PC-3 (cell line): ENCODE data around the gene ASL. TPM values are rescaled to one million over a fixed set of nuclear protein-coding genes. Genes with fewer than 3 reads are reported as not detected.

ENCODE experiments used
- ATAC-seq: fragments of 200-7000 bp; cut with Tn5 transposase; 2 replicates; pipeline ENCODE4 v1.9.1; 2020; ENCODE audit warnings: mild to moderate bottlenecking, moderate library complexity
- BruUV-seq: library from RNA; stranded (reverse); fragments of 400-500 nt; replicated peaks from 2 replicates; lab custom pipeline; 2021; lab: Mats Ljungman, UMichigan
- CTCF ChIA-PET: fragments of 300-600 bp; sonication (Branson Sonifier 250); formaldehyde crosslinking; loops from one replicate; lab custom pipeline; 2022; ENCODE audit warnings: antibody characterized with exemption; lab: Charles Lee
- POLR2A ChIA-PET: fragments of 300-600 bp; sonication (Branson Sonifier 250); formaldehyde crosslinking; loops from one replicate; lab custom pipeline; 2022; ENCODE audit warnings: antibody characterized with exemption; ENCODE audit not compliant: unreplicated experiment; lab: Charles Lee
- DNase-seq: peaks from one replicate; pipeline ENCODE4 v3.0.0-alpha.2; 2015
- H2AFZ ChIP-seq: fragments of 300-600 bp; sonication (generic); 2 replicates; pipeline ENCODE4 v1.6.0; 2016; ENCODE audit warnings: antibody characterized with exemption, low read length
- H3F3A ChIP-seq: fragments of 300-600 bp; sonication (generic); one replicate; pipeline ENCODE4 v1.6.0; 2017; ENCODE audit warnings: antibody characterized with exemption, low read length, control low read depth, mild to moderate bottlenecking; ENCODE audit not compliant: unreplicated experiment
- H3K27ac ChIP-seq: fragments of 300-600 bp; sonication (generic); 2 replicates; pipeline ENCODE4 v1.5.1; 2016; ENCODE audit warnings: mild to moderate bottlenecking, low read length
- H3K27me3 ChIP-seq: fragments of 300-600 bp; sonication (generic); 2 replicates; pipeline ENCODE4 v1.6.1; 2016; ENCODE audit warnings: low read length, mixed read lengths
- H3K36me3 ChIP-seq: fragments of 300-600 bp; sonication (generic); 2 replicates; pipeline ENCODE4 v1.6.1; 2016; ENCODE audit warnings: low read depth, mixed run types, low read length, mixed read lengths
- H3K4me1 ChIP-seq: fragments of 300-600 bp; sonication (generic); 2 replicates; pipeline ENCODE4 v1.5.1; 2016; ENCODE audit warnings: low read length; ENCODE audit not compliant: insufficient read depth
- H3K4me2 ChIP-seq: fragments of 300-600 bp; sonication (generic); 2 replicates; pipeline ENCODE4 v1.6.0; 2016; ENCODE audit warnings: low read length
- H3K4me3 ChIP-seq: fragments of 300-600 bp; sonication (generic); 2 replicates; pipeline ENCODE4 v1.5.1; 2016; ENCODE audit warnings: mild to moderate bottlenecking, low read length, mixed read lengths
- H3K79me2 ChIP-seq: fragments of 300-600 bp; sonication (generic); 2 replicates; pipeline ENCODE4 v1.6.1; 2017; ENCODE audit warnings: low read length, mixed read lengths
- H3K9ac ChIP-seq: fragments of 300-600 bp; sonication (generic); 2 replicates; pipeline ENCODE4 v1.6.0; 2016; ENCODE audit warnings: mild to moderate bottlenecking, low read length
- H3K9me2 ChIP-seq: fragments of 300-600 bp; sonication (generic); replicated peaks from 2 replicates; pipeline ENCODE4 v1.6.1; 2016; ENCODE audit warnings: mixed run types, low read length, mixed read lengths
- H3K9me3 ChIP-seq: fragments of 300-600 bp; sonication (generic); 2 replicates; pipeline ENCODE4 v1.6.1; 2016; ENCODE audit warnings: low read length, mixed read lengths
- H4K20me1 ChIP-seq: fragments of 300-600 bp; sonication (generic); 2 replicates; pipeline ENCODE4 v1.6.1; 2016; ENCODE audit warnings: low read length, mixed read lengths
- EZH2 ChIP-seq: fragments of 300-600 bp; sonication (generic); IDR thresholded peaks from one replicate; pipeline ENCODE4 v1.6.1; 2017; ENCODE audit warnings: antibody characterized with exemption, mild to moderate bottlenecking, low read length; ENCODE audit not compliant: unreplicated experiment
- EZH2phosphoT487 ChIP-seq: fragments of 300-600 bp; sonication (generic); IDR thresholded peaks from 2 replicates; pipeline ENCODE4 v1.6.1; 2018; ENCODE audit warnings: mild to moderate bottlenecking, antibody characterized with exemption, low read length, borderline replicate concordance
- intact Hi-C: fragments of 100-400 bp; cut with micrococcal nuclease; formaldehyde crosslinking; loops from 2 replicates; pipeline ENCODE4 v1.9.0; 2023
- total RNA-seq: library from RNA; depleted of rRNA; stranded (reverse); fragments of >200 nt; gene quantifications from 2 replicates; pipeline ENCODE4 v1.2.3, GENCODE V29; 2014
- TF ChIP-seq, protein P1 (sequence below): fragments of 300-600 bp; sonication (generic); conservative IDR thresholded peaks from 2 replicates; pipeline ENCODE4 v1.5.1; 2017; ENCODE audit warnings: antibody characterized with exemption, low read depth, mild to moderate bottlenecking, low read length

The ASL gene
- total RNA-seq, 1 experiment from 2014 or later: 55.9 TPM

DNA sequence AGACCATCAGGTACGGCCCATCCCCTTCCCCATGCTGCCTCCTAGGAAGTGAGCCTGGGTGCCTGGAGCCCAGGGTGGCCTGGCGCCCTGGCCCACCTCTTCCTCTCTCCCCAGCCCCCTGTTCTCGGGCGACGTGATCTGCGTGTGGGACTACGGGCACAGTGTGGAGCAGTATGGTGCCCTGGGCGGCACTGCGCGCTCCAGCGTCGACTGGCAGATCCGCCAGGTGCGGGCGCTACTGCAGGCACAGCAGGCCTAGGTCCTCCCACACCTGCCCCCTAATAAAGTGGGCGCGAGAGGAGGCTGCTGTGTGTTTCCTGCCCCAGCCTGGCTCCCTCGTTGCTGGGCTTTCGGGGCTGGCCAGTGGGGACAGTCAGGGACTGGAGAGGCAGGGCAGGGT, 17.0 kb downstream of the ASL start:
- no peaks in the 10 kb centered on the region for H3F3A ChIP-seq
- no peaks in the 10 kb centered on the region for H3K36me3 ChIP-seq
- ChIA-PET POLR2A (no interaction called here), CTCF (no interaction called here)
- H3K4me1 ChIP-seq: no peaks in the 10 kb centered on the region
- no peak for ATAC-seq
- TF ChIP-seq EZH2 (no peak), EZH2phosphoT487 (no peak)
- TF ChIP-seq, protein P1, sequence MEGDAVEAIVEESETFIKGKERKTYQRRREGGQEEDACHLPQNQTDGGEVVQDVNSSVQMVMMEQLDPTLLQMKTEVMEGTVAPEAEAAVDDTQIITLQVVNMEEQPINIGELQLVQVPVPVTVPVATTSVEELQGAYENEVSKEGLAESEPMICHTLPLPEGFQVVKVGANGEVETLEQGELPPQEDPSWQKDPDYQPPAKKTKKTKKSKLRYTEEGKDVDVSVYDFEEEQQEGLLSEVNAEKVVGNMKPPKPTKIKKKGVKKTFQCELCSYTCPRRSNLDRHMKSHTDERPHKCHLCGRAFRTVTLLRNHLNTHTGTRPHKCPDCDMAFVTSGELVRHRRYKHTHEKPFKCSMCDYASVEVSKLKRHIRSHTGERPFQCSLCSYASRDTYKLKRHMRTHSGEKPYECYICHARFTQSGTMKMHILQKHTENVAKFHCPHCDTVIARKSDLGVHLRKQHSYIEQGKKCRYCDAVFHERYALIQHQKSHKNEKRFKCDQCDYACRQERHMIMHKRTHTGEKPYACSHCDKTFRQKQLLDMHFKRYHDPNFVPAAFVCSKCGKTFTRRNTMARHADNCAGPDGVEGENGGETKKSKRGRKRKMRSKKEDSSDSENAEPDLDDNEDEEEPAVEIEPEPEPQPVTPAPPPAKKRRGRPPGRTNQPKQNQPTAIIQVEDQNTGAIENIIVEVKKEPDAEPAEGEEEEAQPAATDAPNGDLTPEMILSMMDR: no peak
- no peak overlapping the region for H3K27ac ChIP-seq
- no peaks in the 10 kb centered on the region for H3K79me2 ChIP-seq
- no peak overlapping the region for H3K4me3 ChIP-seq
- BruUV-seq: no TSS peak
- H3K27me3 ChIP-seq: no peaks in the 10 kb centered on the region
- intact Hi-C loops: no loop called here
- DNase-seq: no peak
- H3K9me2 ChIP-seq: no peaks in the 10 kb centered on the region
- no peak overlapping the region for H3K4me2 ChIP-seq
- no peaks in the 10 kb centered on the region for H4K20me1 ChIP-seq
- H3K9ac ChIP-seq: no peak overlapping the region
- H3K9me3 ChIP-seq: no peaks in the 10 kb centered on the region
- no peak overlapping the region for H2AFZ ChIP-seq

DNA sequence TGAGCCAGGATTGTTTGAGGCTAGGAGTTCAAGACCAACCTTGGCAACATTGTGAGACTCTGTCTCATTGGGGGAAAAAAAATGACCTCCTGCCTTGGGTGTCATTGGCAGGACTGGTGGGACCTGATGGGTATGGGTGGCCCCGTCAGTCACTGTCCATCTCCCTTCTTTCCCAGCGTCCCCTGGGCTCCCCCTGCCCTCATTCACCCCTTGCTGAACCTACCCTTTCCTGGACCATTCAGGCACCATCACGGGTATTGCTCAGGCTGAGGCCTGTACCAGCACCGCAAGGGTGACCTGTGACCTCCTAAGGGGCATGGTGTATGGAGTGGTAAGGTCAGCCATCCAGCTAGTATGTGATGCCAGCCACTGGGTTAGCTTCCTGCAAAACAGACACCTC, 19.4 kb downstream of the ASL start:
- no peak for TF ChIP-seq EZH2
- TF ChIP-seq, protein P1: no peak
- TF ChIP-seq EZH2phosphoT487: no peak
- H3K27ac ChIP-seq: no peak overlapping the region
- CTCF ChIA-PET: no interaction called here

DNA sequence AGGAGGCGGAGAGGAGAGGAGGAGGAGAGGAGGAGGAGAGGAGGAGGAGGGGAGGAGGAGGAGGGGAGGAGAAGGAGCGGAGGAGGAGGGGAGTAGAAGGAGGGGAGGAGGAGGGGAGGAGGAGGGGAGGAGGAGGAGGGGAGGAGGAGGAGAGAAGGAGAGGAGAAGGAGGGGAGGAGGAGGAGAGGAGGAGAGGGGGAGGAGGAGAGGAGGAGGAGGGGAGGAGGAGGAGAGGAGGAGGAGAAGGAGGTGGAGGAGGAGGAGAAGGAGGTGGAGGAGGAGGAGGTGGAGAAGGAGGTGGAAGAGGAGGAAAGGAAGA, 23.6 kb downstream of the ASL start:
- intact Hi-C loops: no loop called here

More for the DNA sequence above, 19.4 kb downstream of the ASL start:
- Histone ChIP-seq H3K36me3 (no peaks in the 10 kb centered on the region), H4K20me1 (no peaks in the 10 kb centered on the region), H3K4me1 (no peaks in the 10 kb centered on the region; the same call in 1 of the 2 replicates), H3K27me3 (no peaks in the 10 kb centered on the region), H2AFZ (no peak overlapping the region), H3K9ac (no peak overlapping the region), H3K9me3 (no peaks in the 10 kb centered on the region), H3K9me2 (no peaks in the 10 kb centered on the region), H3K4me3 (no peak overlapping the region), H3F3A (no peaks in the 10 kb centered on the region), H3K79me2 (no peaks in the 10 kb centered on the region), H3K4me2 (no peak overlapping the region)
- intact Hi-C loops: no loop called here
- no peak for ATAC-seq
- no TSS peak for BruUV-seq
- POLR2A ChIA-PET: interaction anchor here (0.5 kb wide), 1 partner anchor 480 kb away, joined by 4 read pairs; no protein-coding TSS in a partner anchor
- no peak for DNase-seq

More for the DNA sequence above, 23.6 kb downstream of the ASL start:
- no peaks in the 10 kb centered on the region; the same call in 1 of the 2 replicates for H3K4me1 ChIP-seq
- H3F3A ChIP-seq: no peaks in the 10 kb centered on the region
- TF ChIP-seq, protein P1: no peak
- TF ChIP-seq EZH2: no peak
- TF ChIP-seq EZH2phosphoT487: no peak
- ATAC-seq (no peak), DNase-seq (no peak)
- H3K36me3 ChIP-seq: no peaks in the 10 kb centered on the region
- H4K20me1 ChIP-seq: no peaks in the 10 kb centered on the region
- peak overlapping the region; percentile 78; the same call in 1 of the 2 replicates for H3K27ac ChIP-seq
- no peaks in the 10 kb centered on the region for H3K79me2 ChIP-seq
- H2AFZ ChIP-seq: no peak overlapping the region
- H3K9ac ChIP-seq: no peak overlapping the region
- no peaks in the 10 kb centered on the region for H3K9me2 ChIP-seq
- CTCF ChIA-PET: no interaction called here
- H3K9me3 ChIP-seq: no peaks in the 10 kb centered on the region
- H3K4me2 ChIP-seq: peak overlapping the region; percentile 73
- POLR2A ChIA-PET: no interaction called here
- H3K27me3 ChIP-seq: no peaks in the 10 kb centered on the region
- H3K4me3 ChIP-seq: no peak overlapping the region; the same call in 1 of the 2 replicates
- no TSS peak for BruUV-seq
